ENCODE measurements around the gene NTNG2.

DNA sequence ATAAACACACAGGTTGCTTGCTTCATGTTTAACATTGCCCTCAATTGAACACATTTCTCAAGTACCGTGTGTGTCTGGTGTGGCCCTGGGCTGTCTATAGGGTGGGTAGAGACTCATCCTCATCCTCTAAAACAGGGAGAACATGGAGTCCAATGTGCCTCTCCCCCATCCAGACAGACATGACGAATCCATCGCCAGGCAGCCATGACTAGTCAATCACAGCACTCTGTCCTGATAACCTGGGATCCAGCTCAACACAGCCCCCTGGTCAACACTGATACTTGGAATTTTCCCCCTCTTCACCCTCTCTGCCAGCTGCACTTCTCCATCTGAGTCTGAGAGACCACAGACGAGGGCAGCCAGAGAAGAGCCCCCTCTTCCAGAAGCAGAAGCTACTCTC, 10.7 kb upstream of the NTNG2 start:
- TF ChIP-seq POLR2AphosphoS5 (IDR thresholded peaks at IDR 0.05; ENCODE audit: low read depth, low read length) (no peak), TAF1 (IDR thresholded peaks at IDR 0.05; ENCODE audit: borderline replicate concordance, insufficient read depth, low read length) (no peak)
